AG20443 (cell line): ENCODE data around the gene BPIFA3.
"Not testable (repeated sequence)": the region's sequence is repeated elsewhere in the genome, so short reads cannot be mapped to it uniquely, and the experiment has no call there.

Experiments used
- DNase-seq: peaks from one replicate; pipeline ENCODE4 v3.0.0; 2012; ENCODE audit warnings: low spot score, mixed read lengths

Gene BPIFA3

DNA sequence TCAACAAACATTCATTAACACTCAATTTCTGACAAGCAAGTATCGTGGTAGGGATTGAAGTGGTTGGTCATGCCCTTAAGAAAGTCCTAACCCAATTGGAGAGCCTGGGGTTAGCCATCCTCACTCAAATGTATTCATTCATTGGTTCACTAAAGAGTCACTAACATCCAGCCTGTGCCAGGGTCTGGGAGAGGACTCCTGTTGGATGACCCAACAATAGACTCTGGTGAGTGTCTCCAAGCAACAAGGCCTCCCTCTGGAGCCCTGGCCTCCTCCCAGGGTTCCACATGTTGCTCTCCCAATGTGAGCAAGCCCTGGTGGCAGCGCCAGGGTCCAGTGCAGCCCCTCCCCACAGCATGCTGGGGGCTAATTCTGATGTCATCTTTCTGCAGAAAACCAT is at the start of gene BPIFA3:
Gene BPIFA3 (plus strand): TSS at position 301 of the 400 bp plus-strand sequence. CDS start 185 bp downstream, outside the sequence.
- DNase-seq, result no peak

DNA sequence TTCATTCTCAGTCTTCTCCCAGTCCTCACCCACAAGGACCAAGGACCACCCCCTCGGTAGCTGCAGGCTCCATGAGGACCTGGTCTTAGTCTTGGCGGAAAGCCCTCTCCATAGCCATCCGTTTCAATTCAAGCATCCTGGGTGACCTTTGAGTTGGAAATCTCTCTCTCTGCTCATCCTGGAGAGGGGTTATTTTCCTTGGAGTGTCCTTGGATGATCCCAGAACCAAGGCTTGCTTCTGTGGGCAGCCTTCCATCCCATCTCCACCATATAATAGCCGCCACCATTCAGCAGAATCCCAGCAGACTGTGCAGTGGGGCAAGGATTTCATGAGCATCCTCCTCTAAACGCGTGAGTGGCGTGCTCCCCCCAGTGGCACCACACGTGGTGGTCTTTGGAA is 49.3 kb upstream of the BPIFA3 start, which contains the start of gene BPIFA2:
Gene BPIFA2 (plus strand): TSS at position 301 of the 400 bp plus-strand sequence. CDS start 987 bp downstream, outside the sequence.
- DNase-seq, result no peak

- DNase-seq, result no peak
Measured at GRCh38 chr20:33169176-33169794, 47.9 kb upstream of the BPIFA3 start.

DNA sequence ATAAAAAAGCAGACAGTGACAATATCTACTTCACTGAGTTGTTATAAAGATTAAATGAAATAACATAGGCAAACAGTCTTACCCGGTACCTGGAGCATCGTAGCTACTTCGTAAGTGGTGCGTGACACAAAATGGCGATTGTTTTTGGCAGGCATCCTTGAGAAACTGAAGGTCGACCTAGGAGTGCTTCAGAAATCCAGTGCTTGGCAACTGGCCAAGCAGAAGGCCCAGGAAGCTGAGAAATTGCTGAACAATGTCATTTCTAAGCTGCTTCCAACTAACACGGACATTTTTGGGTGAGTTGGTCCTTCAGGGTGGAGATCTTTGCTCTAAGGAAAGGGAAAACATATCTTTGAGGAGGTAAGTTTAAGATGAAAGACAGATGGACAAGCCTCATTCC is 44.4 kb upstream of the BPIFA3 start:
- no peak for DNase-seq

DNA sequence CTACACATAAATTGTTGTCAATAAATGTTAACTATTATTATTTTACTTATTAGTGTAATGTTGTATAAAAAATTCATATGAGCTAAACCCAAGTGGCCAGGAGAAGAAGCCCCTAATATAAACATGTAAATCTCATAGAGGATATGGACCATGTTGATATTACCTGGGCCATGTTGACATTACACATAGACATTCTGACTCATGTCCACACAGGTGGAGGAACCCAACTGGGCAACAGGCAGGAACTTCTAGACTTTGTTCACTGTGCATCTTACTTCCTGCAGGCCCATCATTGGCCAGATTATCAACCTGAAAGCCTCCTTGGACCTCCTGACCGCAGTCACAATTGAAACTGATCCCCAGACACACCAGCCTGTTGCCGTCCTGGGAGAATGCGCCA is 42.0 kb upstream of the BPIFA3 start:
- DNase-seq, result no peak

DNA sequence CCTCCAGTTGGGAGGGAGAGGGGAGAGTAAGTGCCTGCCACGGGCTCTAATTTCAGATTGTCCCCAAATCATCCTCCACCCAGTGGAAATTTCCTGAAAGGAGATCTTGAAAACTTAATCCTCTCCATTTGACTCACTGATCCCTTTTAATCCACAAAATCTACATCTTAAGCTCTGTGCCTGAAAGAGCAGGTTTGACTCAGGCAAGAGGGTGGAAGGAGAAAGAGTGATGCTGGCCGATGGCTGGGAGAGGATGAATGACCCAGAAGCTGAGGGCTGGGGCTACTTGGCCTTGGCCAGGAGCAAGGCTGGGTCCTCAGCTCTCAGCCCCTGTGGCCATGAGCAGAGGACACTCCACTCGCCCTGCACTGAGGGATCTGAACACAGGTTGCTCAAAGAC is 41.1 kb upstream of the BPIFA3 start:
- DNase-seq, result no peak

DNA sequence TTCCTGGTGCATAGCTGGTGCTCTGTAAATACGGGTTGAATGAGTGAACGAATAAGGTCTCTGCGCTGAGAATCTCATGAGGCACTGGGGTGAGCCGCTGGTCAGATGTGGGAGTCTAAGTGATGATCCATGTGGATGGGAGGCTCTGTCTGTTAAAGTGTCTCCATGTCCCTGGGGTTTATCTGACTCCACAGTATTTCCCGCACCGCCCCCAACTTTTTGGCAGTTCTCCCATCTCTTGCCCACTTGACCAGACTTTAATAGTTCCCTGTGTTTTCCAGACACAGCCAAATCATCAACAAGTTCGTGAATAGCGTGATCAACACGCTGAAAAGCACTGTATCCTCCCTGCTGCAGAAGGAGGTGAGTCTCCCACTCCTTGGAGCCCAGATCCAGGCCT is 39.3 kb upstream of the BPIFA3 start:
- DNase-seq, result no peak

DNA sequence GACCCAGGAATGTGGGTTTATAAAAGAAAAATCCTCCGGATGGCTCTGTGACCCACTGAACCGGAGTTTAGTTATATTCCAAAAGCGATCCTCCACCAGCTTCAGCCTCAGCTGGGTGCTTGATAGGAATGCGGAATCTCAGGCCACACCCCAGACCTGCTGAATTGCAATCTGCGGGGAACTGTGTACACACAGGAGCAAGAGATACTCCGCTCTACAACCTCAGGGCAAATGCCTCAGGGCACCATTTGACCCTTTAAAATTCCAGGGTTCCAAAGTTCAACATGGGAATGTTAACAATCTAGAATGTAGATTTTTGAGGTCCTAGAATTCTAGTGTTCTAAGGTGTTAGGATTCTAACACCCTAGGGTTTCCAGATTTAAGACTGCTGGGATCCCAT is 38.4 kb upstream of the BPIFA3 start:
- no peak for DNase-seq

DNA sequence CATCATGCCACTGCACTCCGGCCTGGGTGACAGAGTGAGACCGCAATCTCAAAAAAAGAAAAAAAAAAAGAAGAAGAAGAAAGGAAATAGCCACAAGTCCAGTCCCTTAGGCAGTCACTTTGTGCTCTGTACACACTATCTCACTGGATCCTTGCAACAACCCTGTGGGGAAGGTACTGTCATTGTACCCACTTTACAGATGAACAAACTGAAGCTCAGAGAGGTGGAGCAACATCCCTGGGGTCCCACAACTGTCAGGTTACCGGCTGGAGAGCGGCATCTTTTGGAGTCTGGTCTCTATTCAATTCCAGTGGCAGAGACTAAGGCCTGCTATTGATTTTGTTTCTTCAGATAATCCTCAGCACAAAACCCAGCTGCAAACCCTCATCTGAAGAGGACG is 37.0 kb upstream of the BPIFA3 start:
- DNase-seq, result no peak

DNA sequence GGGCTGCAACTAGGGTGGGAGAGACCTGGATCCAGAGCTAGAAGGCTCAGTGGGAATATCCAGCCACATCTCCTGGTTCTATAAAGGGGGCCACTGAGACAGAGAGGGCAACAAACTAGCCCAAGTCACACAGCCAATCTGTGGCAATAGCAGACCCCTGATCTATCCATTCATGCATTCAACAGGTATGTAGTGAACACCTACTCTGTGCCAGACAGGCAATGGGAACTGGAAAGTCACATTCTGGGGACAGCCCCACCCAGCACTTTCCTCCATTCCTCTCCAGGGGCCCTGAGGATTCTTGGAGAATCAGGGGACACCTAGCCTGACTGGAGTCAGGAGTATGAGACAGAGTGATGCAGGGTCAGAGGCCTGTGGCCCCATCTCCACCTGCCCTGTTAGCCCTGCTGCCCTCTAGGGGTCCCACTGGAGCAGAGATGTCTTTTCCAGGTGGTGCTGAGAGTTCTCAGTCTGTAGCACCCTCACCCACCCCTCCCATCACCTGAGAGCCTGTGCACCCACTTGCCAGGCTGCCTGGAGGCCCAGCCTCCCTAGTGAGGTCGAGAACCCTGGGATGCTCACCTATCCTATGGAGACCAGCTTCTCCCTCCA is 35.6 kb upstream of the BPIFA3 start:
- no peak for DNase-seq

DNA sequence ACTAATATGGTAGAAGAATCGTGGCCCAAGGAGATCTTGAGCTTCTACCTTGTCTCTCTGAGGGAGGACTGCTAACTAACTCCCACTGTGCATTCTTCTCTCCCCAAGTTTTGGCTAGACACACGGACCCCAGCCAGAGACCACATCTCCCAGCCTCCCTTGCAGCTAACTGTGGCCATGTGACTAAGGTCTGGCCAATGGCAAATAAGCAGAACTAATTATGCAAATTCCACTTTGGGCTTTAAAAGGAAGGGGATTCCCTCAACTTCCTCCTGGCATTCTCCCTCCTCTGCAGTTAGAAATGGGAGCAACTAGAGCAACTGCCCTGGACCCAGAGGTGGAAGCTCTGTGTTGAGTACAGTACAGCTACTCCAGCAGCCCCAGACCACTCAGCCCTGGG is 33.8 kb upstream of the BPIFA3 start:
- DNase-seq, result no peak

DNA sequence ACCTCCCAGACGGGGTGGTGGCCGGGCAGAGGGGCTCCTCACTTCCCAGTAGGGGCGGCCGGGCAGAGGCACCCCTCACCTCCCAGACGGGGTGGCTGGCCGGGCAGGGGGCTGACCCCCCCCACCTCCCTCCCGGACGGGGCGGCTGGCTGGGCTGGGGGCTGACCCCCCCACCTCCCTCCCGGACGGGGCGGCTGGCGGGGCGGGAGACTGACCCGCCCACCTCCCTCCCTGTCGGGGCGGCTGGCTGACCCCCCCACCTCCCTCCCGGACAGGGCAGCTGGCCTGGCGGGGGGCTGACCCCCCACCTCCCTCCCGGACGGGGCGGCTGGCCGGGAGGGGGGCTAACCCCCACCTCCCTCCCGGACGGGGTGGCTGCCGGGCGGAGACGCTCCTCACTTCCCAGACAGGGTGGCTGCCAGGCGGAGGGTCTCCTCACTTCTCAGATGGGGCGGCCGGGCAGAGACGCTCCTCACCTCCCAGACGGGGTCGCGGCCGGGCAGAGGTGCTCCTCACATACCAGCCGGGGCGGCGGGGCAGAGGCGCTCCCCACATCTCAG is 32.0 kb upstream of the BPIFA3 start:
- DNase-seq, result not testable (repeated sequence)

DNA sequence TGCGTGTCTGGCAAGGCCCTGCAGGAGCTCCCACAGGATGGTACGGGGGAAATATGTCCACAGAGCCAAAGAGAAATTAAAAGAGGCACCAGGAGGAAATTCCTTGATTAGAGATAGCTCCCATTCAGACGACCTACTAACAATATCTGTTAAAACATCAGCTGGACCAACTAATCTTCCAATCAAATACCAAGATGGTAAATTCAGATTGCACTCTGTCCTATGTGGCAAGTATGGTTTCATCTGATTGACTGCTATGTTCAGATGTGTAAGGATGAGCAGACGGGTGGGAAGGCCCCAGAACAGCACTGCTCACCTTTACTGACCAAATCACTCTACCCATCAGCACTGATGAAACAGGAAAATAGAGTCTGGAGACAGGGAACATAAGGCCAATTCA is 29.7 kb upstream of the BPIFA3 start:
- DNase-seq, result no peak

GRCh38 chr20:33188421-33188820 is 28.7 kb upstream of the BPIFA3 start:
- no peak for DNase-seq

DNA sequence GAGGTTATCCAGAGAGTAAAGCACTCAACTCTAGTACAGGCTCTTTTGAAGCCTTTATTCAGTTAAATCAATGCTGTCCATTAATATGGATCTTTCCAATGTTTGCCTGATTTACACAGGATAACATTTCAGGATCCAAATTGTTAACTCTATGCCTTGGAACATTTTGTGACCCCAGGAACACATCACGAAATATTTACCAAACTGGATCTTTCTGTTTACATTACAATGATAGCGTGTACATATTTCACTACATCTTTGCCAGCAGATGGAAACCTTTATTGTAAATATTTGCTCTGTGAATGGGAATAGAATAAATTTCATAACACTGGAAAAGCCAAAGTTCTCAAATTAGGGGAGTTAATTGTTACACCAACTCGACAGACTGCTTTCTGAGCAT is 25.7 kb upstream of the BPIFA3 start:
- DNase-seq, result no peak

DNA sequence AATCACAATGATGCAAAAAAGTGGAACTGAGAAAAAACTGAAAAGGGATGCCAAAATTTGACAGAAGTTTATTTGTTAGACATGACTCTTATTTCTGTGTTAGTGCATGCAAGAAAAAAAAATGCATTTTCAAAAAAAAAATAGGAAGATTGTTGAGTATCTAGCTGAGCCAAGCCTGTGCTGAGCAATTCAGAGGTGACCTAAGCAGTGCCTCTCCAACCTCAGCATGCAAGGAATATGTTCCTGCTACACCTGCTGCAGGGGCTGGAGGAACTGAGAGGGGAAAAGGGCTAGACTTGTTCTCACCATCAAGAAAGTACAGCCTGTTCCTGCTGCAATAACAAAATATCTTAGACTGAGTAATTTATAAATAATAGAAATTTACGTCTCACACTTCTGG is 25.2 kb upstream of the BPIFA3 start:
- no peak for DNase-seq

GRCh38 chr20:33192912-33193501 is 24.1 kb upstream of the BPIFA3 start:
- no peak for DNase-seq

- DNase-seq, result no peak
Measured at GRCh38 chr20:33199026-33199425, 18.1 kb upstream of the BPIFA3 start.

DNA sequence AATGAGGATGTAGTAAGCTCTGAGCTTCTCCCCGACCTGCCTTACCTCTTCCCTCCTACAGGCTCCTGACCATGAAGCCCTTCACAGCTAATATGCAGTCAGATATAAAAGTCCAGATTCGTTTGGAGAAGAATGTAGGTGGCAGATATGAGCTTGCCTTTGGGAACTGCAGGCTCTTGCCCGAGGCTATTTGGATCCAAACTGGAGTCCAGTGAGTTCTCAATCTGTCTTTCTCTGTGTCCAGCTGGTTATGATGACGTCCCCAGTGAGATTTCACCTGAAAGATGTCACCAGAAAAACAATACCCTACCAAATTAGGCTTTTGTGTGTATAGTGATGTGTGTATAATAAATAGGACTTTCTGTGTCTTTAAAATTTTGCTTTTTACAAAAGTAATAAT is 14.7 kb upstream of the BPIFA3 start:
- DNase-seq, result no peak

GRCh38 chr20:33203444-33203843 is 13.7 kb upstream of the BPIFA3 start:
- no peak for DNase-seq

GRCh38 chr20:33209789-33210188 is 7.4 kb upstream of the BPIFA3 start:
- DNase-seq, result peak; percentile 86

DNA sequence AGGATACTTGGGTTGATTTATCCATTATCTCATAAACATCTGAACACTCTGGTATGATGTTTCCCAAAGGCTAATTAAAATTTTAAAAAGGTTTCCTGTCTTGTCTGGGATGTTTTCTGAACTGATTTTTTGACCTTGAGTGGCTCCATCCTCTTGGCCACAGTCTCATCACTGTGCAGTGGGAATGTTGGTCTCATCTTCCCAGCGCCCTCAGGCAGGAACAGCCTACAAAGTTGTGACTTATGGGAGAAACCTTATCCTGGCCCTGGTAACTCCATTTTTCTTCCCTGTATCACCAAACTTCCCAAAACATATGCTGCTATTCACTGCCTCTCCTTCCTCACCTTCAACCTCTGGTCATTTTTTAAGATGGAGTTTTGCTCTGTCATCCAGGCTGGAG is 6.8 kb upstream of the BPIFA3 start:
- no peak for DNase-seq

DNA sequence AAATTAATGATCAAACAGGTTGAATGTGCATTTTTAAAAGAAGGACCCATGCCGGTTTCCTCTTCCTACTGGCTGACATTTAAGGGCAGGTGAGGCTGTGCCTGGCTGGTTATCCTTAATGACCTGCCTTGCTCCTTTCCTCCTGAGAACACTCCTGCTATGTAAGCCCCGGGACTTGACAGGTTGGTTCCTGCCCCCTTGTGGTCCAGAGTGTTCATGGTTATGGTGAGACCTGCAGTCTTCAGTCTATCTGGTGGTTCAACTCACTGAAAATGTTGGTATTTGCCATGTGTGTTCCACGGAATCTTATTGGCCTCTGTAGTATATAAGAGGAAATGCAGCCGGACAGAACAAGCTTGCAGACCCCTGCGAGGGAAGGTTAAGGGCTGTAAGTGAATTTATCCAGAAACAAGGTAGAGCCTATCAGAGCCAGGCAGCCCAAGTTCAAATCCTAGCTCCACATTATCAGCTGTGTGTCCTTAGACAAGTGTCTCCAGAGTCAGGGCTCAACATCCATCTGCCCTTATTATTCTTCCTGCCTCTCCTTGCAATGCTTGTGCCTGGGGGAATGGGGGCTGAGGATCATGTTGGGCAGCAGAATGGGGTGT is 5.2 kb upstream of the BPIFA3 start:
- DNase-seq, result peak; percentile 50
